Activated T-helper 1 cell treated with anti-CD3 and anti-CD28 coated beads, Interleukin-12 subunit alpha, Interleukin-12 subunit beta, Interleukin-2, Interleukin-4 antibody, amounts not matched to agents 30 ng/mL and 10 ng/mL and 1 ng/mL, durations not matched to agents 14 hours and 24 hours and 36 hours (primary cell): Measurements from ENCODE around the gene DDIAS. TPM values are rescaled to one million over a fixed set of nuclear protein-coding genes. Genes with fewer than 3 reads are reported as not detected.
"Not testable (repeated sequence)": the region's sequence is repeated elsewhere in the genome, so short reads cannot be mapped to it uniquely, and the experiment has no call there.

ENCODE experiments used
- DNase-seq: peaks from one replicate; pipeline ENCODE4 v3.0.0; 2021; ENCODE audit warnings: low spot score
- H3K27ac Mint-ChIP-seq: one replicate; pipeline ENCODE4 v1.8.0; 2021; ENCODE audit warnings: mild to moderate bottlenecking, mixed read lengths
- H3K27me3 Mint-ChIP-seq: one replicate; pipeline ENCODE4 v1.8.0; 2022; ENCODE audit warnings: mild to moderate bottlenecking, moderate library complexity, mixed read lengths; ENCODE audit not compliant: insufficient read depth
- H3K36me3 Mint-ChIP-seq: one replicate; pipeline ENCODE4 v1.8.0; 2021; ENCODE audit warnings: low read depth, mixed read lengths
- H3K4me1 Mint-ChIP-seq: one replicate; pipeline ENCODE4 v1.8.0; 2021; ENCODE audit warnings: low read depth, mixed read lengths
- H3K4me3 Mint-ChIP-seq: one replicate; pipeline ENCODE4 v1.8.0; 2021; ENCODE audit warnings: mild to moderate bottlenecking, moderate library complexity, mixed read lengths
- H3K9me3 Mint-ChIP-seq: one replicate; pipeline ENCODE4 v1.8.0; 2021; ENCODE audit warnings: mixed read lengths
- intact Hi-C: fragments of 100-400 bp; cut with micrococcal nuclease; formaldehyde crosslinking; loops from one replicate; pipeline ENCODE4 v1.15.1; 2024
- total RNA-seq: library from RNA; stranded (reverse); gene quantifications from 2 replicates; pipeline ENCODE4 v1.2.3, GENCODE V29; 2022

DDIAS gene
- total RNA-seq, 1 donor from 2014 or later = 29.4 TPM

GRCh38 chr11:82908311-82908710 lies 6.8 kb downstream of the DDIAS start:
- no peak for DNase-seq
- no peak overlapping the region for H3K4me3 Mint-ChIP-seq
- peaks cover 11% of the 10 kb centered on the region for H3K9me3 Mint-ChIP-seq
- H3K4me1 Mint-ChIP-seq = peaks cover 47% of the 10 kb centered on the region
- no peaks in the 10 kb centered on the region for H3K27me3 Mint-ChIP-seq
- H3K27ac Mint-ChIP-seq = no peak overlapping the region
- peaks cover 12% of the 10 kb centered on the region for H3K36me3 Mint-ChIP-seq
- intact Hi-C loops = no loop called here

DNA sequence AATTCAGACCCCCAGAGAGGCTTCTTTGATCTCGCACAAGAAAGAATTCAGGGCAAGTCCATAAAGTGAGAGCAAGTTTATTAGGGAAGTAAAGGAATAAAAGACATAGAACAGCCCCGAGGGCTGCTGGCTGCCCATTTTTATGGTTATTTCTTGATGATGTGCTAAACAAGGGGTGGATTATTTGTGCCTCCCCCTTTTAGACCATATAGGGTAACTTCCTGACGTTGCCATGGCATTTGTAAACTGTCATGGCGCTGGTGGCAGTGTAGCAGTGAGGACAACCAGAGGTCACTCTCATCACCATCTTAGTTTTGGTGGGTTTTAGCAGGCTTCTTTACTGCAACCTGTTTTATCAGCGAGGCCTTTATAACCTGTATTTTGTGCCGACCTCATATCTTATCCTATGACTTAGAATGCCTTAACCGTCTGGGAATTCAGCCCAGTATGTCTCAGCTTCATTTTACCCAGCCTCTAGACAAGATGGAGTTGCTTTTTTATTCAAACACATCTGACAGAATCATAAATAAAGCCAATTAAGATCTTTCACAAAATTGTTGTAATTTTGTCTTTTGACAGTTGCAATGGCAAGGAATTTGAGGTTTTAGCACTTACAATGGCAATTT lies 7.6 kb downstream of the DDIAS start:
- intact Hi-C loops = no loop called here
- Mint-ChIP-seq H3K9me3 (peaks cover 11% of the 10 kb centered on the region), H3K4me3 (no peak overlapping the region), H3K36me3 (peaks cover 12% of the 10 kb centered on the region), H3K27me3 (no peaks in the 10 kb centered on the region), H3K27ac (no peak overlapping the region), H3K4me1 (peaks cover 41% of the 10 kb centered on the region)
- no peak for DNase-seq

GRCh38 chr11:82919786-82920185 lies 18.2 kb downstream of the DDIAS start:
- Mint-ChIP-seq H3K9me3 (peaks cover 18% of the 10 kb centered on the region), H3K4me3 (peak overlapping the region; percentile 59), H3K27ac (peak overlapping the region; percentile 74), H3K36me3 (peaks cover 44% of the 10 kb centered on the region), H3K4me1 (peaks cover 56% of the 10 kb centered on the region)
- not testable (repeated sequence) for DNase-seq, H3K27me3 Mint-ChIP-seq
- intact Hi-C loops = loop anchor here (1.0 to 5.0 kb wide), 6 partner anchors 19 to 273 kb away; partner anchors contain the start of genes ANKRD42 and PRCP

GRCh38 chr11:82920227-82920626 lies 18.7 kb downstream of the DDIAS start:
- not testable (repeated sequence) for H3K27me3 Mint-ChIP-seq
- peak overlapping the region; percentile 59 for H3K4me3 Mint-ChIP-seq
- peak; percentile 6 for DNase-seq
- peaks cover 55% of the 10 kb centered on the region for H3K4me1 Mint-ChIP-seq
- peaks cover 18% of the 10 kb centered on the region for H3K9me3 Mint-ChIP-seq
- intact Hi-C loops = loop anchor here (1.0 to 5.0 kb wide), 6 partner anchors 20 to 272 kb away; partner anchors contain the start of genes ANKRD42 and PRCP
- peaks cover 44% of the 10 kb centered on the region for H3K36me3 Mint-ChIP-seq
- H3K27ac Mint-ChIP-seq = peak overlapping the region; percentile 74

GRCh38 chr11:82922396-82923173 lies 21.0 kb downstream of the DDIAS start:
- Mint-ChIP-seq H3K9me3 (peaks cover 17% of the 10 kb centered on the region), H3K4me1 (peaks cover 58% of the 10 kb centered on the region), H3K27ac (peak overlapping the region; percentile 13), H3K36me3 (peaks cover 43% of the 10 kb centered on the region)
- not testable (repeated sequence) for DNase-seq, H3K27me3 Mint-ChIP-seq, H3K4me3 Mint-ChIP-seq
- intact Hi-C loops = loop anchor here (5.0 kb wide), 2 partner anchors 55 to 270 kb away; partner anchors contain the start of gene ANKRD42

- no peak overlapping the region for H3K4me3 Mint-ChIP-seq
- DNase-seq = no peak
- H3K36me3 Mint-ChIP-seq = peaks cover 26% of the 10 kb centered on the region
- peaks cover 4% of the 10 kb centered on the region for H3K9me3 Mint-ChIP-seq
- H3K27me3 Mint-ChIP-seq = no peaks in the 10 kb centered on the region
- intact Hi-C loops = loop anchor here (5.0 kb wide), 2 partner anchors 53 to 268 kb away; partner anchors contain the start of gene ANKRD42
- H3K4me1 Mint-ChIP-seq = peaks cover 43% of the 10 kb centered on the region
- H3K27ac Mint-ChIP-seq = no peak overlapping the region
Observed at GRCh38 chr11:82924522-82925224, 23.1 kb downstream of the DDIAS start.

GRCh38 chr11:82927264-82927880 lies 25.8 kb downstream of the DDIAS start:
- Mint-ChIP-seq H3K27ac (no peak overlapping the region), H3K27me3 (no peaks in the 10 kb centered on the region), H3K4me3 (no peak overlapping the region), H3K9me3 (no peaks in the 10 kb centered on the region), H3K36me3 (peaks cover 22% of the 10 kb centered on the region), H3K4me1 (peaks cover 19% of the 10 kb centered on the region)
- DNase-seq = no peak
- intact Hi-C loops = loop anchor here (1.0 to 2.0 kb wide), 3 partner anchors 21 to 143 kb away; partner anchors contain the start of gene RAB30

GRCh38 chr11:82929121-82929520 lies 27.6 kb downstream of the DDIAS start:
- Mint-ChIP-seq H3K4me3 (no peak overlapping the region), H3K36me3 (peaks cover 33% of the 10 kb centered on the region), H3K4me1 (peaks cover 16% of the 10 kb centered on the region), H3K27ac (no peak overlapping the region), H3K27me3 (no peaks in the 10 kb centered on the region), H3K9me3 (no peaks in the 10 kb centered on the region)
- DNase-seq = no peak
- intact Hi-C loops = no loop called here

GRCh38 chr11:82930229-82930628 lies 28.7 kb downstream of the DDIAS start:
- intact Hi-C loops = no loop called here
- peaks cover 36% of the 10 kb centered on the region for H3K36me3 Mint-ChIP-seq
- no peak overlapping the region for H3K4me3 Mint-ChIP-seq
- no peaks in the 10 kb centered on the region for H3K9me3 Mint-ChIP-seq
- peaks cover 16% of the 10 kb centered on the region for H3K4me1 Mint-ChIP-seq
- no peak for DNase-seq
- H3K27ac Mint-ChIP-seq = no peak overlapping the region
- no peaks in the 10 kb centered on the region for H3K27me3 Mint-ChIP-seq

DNA sequence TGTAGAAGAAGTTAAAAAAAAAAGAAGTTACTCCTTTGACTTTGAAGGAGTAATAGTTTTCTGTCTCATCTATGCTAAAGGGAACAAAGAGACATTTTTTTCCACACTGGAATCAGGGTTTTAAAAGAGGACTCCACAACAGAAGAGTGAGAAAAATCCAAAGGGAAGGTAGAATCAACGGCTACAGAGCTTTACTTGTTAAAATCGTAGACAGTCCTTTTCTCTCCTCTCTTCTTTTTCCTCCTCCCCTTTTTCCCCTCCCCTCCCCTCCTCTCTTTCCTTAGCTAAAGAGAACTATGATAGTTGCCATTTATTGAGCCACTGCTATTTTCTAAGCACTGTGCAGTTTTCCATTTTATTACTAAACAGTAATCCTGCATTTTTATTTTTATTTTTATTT lies 29.2 kb downstream of the DDIAS start:
- no peaks in the 10 kb centered on the region for H3K27me3 Mint-ChIP-seq
- H3K9me3 Mint-ChIP-seq = no peaks in the 10 kb centered on the region
- no peak for DNase-seq
- intact Hi-C loops = no loop called here
- H3K4me1 Mint-ChIP-seq = peaks cover 16% of the 10 kb centered on the region
- peaks cover 38% of the 10 kb centered on the region for H3K36me3 Mint-ChIP-seq
- no peak overlapping the region for H3K27ac Mint-ChIP-seq
- H3K4me3 Mint-ChIP-seq = no peak overlapping the region

DNA sequence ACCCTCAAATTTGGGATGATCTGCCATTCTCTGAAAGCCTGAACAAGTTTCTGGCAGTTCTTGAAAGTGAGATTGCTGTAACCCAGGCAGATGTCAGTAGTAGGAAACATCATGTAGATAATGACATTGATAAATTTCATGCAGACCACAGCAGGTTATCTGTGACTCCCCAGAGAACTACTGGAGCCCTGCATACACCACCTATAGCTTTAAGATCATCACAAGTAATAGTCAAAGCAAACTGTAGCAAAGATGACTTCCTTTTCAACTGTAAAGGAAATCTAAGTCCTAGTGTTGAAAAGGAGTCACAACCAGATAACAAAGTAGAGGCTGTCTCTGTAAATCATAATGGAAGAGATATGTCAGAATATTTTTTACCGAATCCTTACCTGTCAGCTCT lies 31.0 kb downstream of the DDIAS start:
- DNase-seq = no peak
- Mint-ChIP-seq H3K27me3 (no peaks in the 10 kb centered on the region), H3K4me3 (no peak overlapping the region), H3K27ac (no peak overlapping the region), H3K9me3 (no peaks in the 10 kb centered on the region), H3K4me1 (peaks cover 9% of the 10 kb centered on the region), H3K36me3 (peaks cover 36% of the 10 kb centered on the region)
- intact Hi-C loops = no loop called here

DNA sequence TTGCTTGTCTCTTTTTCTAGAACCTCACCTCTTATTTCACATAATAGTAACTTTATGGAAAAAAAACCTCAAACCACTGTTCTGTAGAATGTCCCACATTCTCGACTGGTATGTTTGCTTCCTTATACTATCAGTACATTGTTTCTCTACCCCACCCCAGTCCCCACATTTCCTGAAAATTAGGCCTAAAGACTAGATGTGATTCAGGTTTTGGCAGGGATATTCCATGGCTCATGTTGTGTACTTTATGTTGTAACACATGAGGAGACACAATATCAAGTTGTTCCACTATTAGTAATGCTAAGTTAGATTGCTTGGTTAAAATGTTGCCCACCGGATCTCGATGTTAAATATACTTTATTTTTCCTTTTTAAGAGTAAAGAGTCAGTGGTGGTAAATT lies 34.7 kb downstream of the DDIAS start:
- Mint-ChIP-seq H3K4me1 (peaks cover 8% of the 10 kb centered on the region), H3K36me3 (peaks cover 32% of the 10 kb centered on the region), H3K27me3 (no peaks in the 10 kb centered on the region), H3K27ac (no peak overlapping the region), H3K4me3 (no peak overlapping the region), H3K9me3 (peaks cover 7% of the 10 kb centered on the region)
- intact Hi-C loops = no loop called here
- no peak for DNase-seq
